AG08395 (cell line): ENCODE data around the gene STAC2.

ENCODE experiments used
- DNase-seq: peaks from one replicate; pipeline ENCODE4 v3.0.0; 2012; ENCODE audit warnings: mixed read lengths, low spot score

The STAC2 gene

GRCh38 chr17:39231591-39232551, 6.1 kb upstream of the STAC2 start:
- peak; percentile 77 for DNase-seq

- no peak for DNase-seq
These were observed 5.4 kb upstream of the STAC2 start for GRCh38 chr17:39231091-39231561.

- no peak for DNase-seq
These were observed 4.6 kb upstream of the STAC2 start for GRCh38 chr17:39230361-39230760.

GRCh38 chr17:39229274-39229913, 3.6 kb upstream of the STAC2 start:
- DNase-seq, result peak; percentile 74

- DNase-seq, result no peak
These were observed 1.7 kb upstream of the STAC2 start for GRCh38 chr17:39227364-39227919.

- peak; percentile 66 for DNase-seq
These were observed 376 bp upstream of the STAC2 start for GRCh38 chr17:39225959-39226683.

GRCh38 chr17:39224778-39225307, 902 bp downstream of the STAC2 start:
- DNase-seq, result no peak

- DNase-seq, result no peak
These were observed 1.6 kb downstream of the STAC2 start for GRCh38 chr17:39223907-39224777.

GRCh38 chr17:39222866-39223834, 2.6 kb downstream of the STAC2 start:
- no peak for DNase-seq

- DNase-seq, result no peak
These were observed 3.6 kb downstream of the STAC2 start for GRCh38 chr17:39222151-39222550.

- no peak for DNase-seq
These were observed 4.2 kb downstream of the STAC2 start for GRCh38 chr17:39221572-39221971.

- no peak for DNase-seq
These were observed 6.0 kb downstream of the STAC2 start for GRCh38 chr17:39219647-39220154.

GRCh38 chr17:39218906-39219305, 6.8 kb downstream of the STAC2 start:
- DNase-seq, result no peak

- no peak for DNase-seq
These were observed 7.9 kb downstream of the STAC2 start for GRCh38 chr17:39217734-39218369.

GRCh38 chr17:39213852-39214251, 11.9 kb downstream of the STAC2 start:
- DNase-seq, result no peak

- no peak for DNase-seq
These were observed 12.8 kb downstream of the STAC2 start for GRCh38 chr17:39212841-39213480.

GRCh38 chr17:39212195-39212810, 13.4 kb downstream of the STAC2 start:
- no peak for DNase-seq

- no peak for DNase-seq
These were observed 15.7 kb downstream of the STAC2 start for GRCh38 chr17:39210093-39210434.
